Peyer's patch (tissue), 4 donors: ENCODE measurements around the gene B3GNT7. TPM values are rescaled to one million over a fixed set of nuclear protein-coding genes. Genes with fewer than 3 reads are reported as not detected.

Experiments used
- DNase-seq, 3 donors: peaks; one replicate each; pipeline ENCODE4 v3.0.0-alpha.2; 2017 to 2019
- H3K27ac ChIP-seq, 4 donors: fragments of 200-600 bp; sonication (generic); one replicate each; pipeline ENCODE4 v1.5.1; 2016 to 2019
- H3K27me3 ChIP-seq, 2 donors: fragments of 200-600 bp; sonication (generic); one replicate each; pipeline ENCODE4 v1.5.1; 2019
- H3K36me3 ChIP-seq, 3 donors: fragments of 200-600 bp; sonication (generic); one replicate each; pipeline ENCODE4 v1.5.1; 2016 to 2019
- H3K4me1 ChIP-seq, 4 donors: fragments of 200-600 bp; sonication (generic); one replicate each; pipeline ENCODE4 v1.5.1; 2016 to 2019
- H3K4me3 ChIP-seq, 4 donors: fragments of 200-600 bp; sonication (generic); 1 replicate in 3 of 4; 2 replicates in 1 of 4; pipeline ENCODE4 v1.5.1; 2016 to 2019; ENCODE audit warnings: mild to moderate bottlenecking in 1 of 4
- H3K9me3 ChIP-seq, 4 donors: fragments of 200-600 bp; sonication (generic); one replicate each; pipeline ENCODE4 v1.5.1; 2016 to 2019; ENCODE audit warnings: mild to moderate bottlenecking in 1 of 4
- POLR2A ChIP-seq, 2 donors: fragments of 450-650 bp; IDR thresholded peaks; one replicate each; pipeline ENCODE4 v1.5.1; 2017; ENCODE audit warnings: antibody characterized with exemption in 2 of 2, mild to moderate bottlenecking in 2 of 2, moderate library complexity in 2 of 2
- total RNA-seq, 4 donors: library from RNA; depleted of rRNA; stranded (reverse); fragments of >200 nt; gene quantifications; one replicate each; pipeline ENCODE4 v1.1.0, GENCODE V29; 2016
- TF ChIP-seq, protein P1 (sequence below), 6 experiments: fragments of 450-650 bp in 4 of 6; fragments of 200-600 bp in 2 of 6; sonication (generic) in 1 of 6; IDR thresholded peaks; one replicate each; pipeline ENCODE4 v1.5.1; 2017 to 2019; ENCODE audit warnings: antibody characterized with exemption in 6 of 6, mild to moderate bottlenecking in 3 of 6, moderate library complexity in 1 of 6

B3GNT7 gene
- total RNA-seq, 4 donors from 2014 or later = 9.9 to 154 (median 90.3) TPM

DNA sequence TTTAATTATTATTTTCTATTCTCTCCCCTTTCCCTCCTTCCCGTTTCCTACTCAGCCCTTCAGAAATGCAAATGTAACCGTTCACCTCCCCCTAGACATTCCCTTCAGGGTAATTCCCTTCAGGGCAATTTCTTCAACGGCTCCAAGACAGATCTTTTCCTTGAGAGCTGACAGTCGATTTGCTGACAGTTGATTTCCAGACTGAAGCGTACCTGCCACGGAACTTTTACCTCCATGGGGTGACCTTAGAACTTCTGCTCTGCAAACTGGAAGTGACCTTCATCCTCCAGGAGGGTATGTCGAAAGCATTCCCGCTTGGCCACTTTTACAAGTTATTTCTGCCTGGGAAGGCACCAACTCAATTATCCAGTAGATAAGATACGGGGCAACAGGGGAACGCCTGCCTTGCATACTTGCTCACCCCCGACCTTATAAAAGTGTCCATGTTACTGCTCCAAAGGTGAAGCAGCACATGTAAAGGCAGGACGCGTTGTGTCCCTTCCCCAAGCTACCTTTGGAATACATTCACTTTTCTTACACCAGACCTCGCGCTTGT is 18.5 kb downstream of the B3GNT7 start:
- no peaks in the 10 kb centered on the region for H3K36me3 ChIP-seq
- H3K9me3 ChIP-seq = no peaks in the 10 kb centered on the region
- TF ChIP-seq, protein P1, sequence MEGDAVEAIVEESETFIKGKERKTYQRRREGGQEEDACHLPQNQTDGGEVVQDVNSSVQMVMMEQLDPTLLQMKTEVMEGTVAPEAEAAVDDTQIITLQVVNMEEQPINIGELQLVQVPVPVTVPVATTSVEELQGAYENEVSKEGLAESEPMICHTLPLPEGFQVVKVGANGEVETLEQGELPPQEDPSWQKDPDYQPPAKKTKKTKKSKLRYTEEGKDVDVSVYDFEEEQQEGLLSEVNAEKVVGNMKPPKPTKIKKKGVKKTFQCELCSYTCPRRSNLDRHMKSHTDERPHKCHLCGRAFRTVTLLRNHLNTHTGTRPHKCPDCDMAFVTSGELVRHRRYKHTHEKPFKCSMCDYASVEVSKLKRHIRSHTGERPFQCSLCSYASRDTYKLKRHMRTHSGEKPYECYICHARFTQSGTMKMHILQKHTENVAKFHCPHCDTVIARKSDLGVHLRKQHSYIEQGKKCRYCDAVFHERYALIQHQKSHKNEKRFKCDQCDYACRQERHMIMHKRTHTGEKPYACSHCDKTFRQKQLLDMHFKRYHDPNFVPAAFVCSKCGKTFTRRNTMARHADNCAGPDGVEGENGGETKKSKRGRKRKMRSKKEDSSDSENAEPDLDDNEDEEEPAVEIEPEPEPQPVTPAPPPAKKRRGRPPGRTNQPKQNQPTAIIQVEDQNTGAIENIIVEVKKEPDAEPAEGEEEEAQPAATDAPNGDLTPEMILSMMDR (IDR thresholded peaks at IDR 0.05) = no peak
- TF ChIP-seq POLR2A (IDR thresholded peaks at IDR 0.05) = peak; percentile 65 to 72
- peak in 2 of 3 donors; percentile 74 to 83 for DNase-seq
- H3K4me3 ChIP-seq = peak overlapping the region in 2 of 4 donors; percentile 32 to 66
- no peaks in the 10 kb centered on the region for H3K27me3 ChIP-seq
- peak overlapping the region in 3 of 4 donors; percentile 84 to 91 (median 89) for H3K27ac ChIP-seq
- H3K4me1 ChIP-seq = peaks cover 0 to 13% (median 5%) of the 10 kb centered on the region in 4 donors

DNA sequence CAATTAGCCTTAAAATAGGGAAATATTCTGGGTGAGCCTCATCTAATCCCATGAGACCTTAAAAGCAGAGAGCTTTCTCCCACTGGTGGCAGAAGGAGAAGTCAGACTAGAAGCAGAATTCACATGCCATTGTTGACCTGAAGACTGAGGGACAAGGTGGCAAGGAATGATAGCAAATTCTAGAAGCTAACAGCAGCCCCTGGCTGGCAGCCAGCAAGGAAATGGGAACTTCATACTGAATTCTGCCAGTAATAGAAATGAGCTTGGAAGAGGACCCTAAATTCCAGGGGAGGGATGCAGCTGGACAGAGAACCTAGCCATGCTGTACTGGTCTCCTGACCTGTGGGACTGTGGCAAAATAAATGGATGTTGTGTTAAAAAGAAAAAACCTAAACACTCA is 19.5 kb downstream of the B3GNT7 start:
- no peaks in the 10 kb centered on the region for H3K27me3 ChIP-seq
- peak overlapping the region in 1 of 4 donors; percentile 18 for H3K4me3 ChIP-seq
- TF ChIP-seq, protein P1 (IDR thresholded peaks at IDR 0.05) = no peak
- no peak for TF ChIP-seq POLR2A (IDR thresholded peaks at IDR 0.05)
- peak overlapping the region in 3 of 4 donors; percentile 30 to 91 (median 66) for H3K27ac ChIP-seq
- H3K9me3 ChIP-seq = no peaks in the 10 kb centered on the region
- peaks cover 0 to 9% (median 5%) of the 10 kb centered on the region in 4 donors for H3K4me1 ChIP-seq
- DNase-seq = no peak
- H3K36me3 ChIP-seq = no peaks in the 10 kb centered on the region

DNA sequence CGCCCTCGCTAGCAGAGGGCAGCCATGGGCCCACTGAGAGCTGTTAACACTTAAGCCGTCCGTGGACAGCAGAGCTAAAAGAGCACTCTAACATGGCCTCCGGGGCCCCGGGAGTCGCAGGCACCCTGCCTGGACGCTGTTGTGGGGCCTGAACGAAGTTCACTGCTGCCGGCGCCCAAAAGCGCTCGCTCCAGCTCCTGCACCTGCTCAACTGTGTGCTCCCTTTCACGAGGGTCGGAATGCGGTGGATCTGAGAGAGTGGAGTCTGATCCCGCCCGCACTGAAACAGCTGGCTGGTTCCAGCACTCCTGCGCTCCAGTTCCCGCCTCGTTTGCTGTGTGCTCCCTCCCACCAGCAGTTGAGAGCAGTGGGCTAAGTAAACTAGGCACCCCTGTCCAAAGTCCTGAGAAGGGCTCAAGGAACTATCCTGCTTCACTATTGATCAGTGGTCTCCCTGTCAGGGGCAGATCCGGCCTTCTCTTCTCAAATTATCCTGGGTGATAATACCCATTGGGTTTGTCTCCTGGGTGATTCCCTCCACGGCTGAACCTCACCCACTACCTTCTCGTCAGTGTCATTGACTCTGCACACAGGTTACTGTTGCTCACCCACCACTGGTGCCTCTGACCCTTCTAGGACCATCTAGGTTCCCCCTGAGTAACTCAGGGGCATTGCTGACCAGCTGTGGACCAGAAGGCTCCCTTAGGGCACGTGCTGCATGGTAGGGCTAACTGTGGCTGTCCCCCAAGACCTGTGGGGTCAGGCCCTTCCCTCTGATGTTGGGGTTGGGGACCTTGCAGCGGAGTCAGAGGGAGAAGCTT is 23.5 kb downstream of the B3GNT7 start:
- Histone ChIP-seq H3K4me3 (no peak overlapping the region), H3K36me3 (no peaks in the 10 kb centered on the region), H3K27ac (no peak overlapping the region), H3K9me3 (no peaks in the 10 kb centered on the region), H3K4me1 (peaks cover 0 to 5% (median 0%) of the 10 kb centered on the region in 4 donors), H3K27me3 (no peaks in the 10 kb centered on the region)
- TF ChIP-seq, protein P1 (IDR thresholded peaks at IDR 0.05) = no peak
- TF ChIP-seq POLR2A (IDR thresholded peaks at IDR 0.05) = no peak
- no peak for DNase-seq

DNA sequence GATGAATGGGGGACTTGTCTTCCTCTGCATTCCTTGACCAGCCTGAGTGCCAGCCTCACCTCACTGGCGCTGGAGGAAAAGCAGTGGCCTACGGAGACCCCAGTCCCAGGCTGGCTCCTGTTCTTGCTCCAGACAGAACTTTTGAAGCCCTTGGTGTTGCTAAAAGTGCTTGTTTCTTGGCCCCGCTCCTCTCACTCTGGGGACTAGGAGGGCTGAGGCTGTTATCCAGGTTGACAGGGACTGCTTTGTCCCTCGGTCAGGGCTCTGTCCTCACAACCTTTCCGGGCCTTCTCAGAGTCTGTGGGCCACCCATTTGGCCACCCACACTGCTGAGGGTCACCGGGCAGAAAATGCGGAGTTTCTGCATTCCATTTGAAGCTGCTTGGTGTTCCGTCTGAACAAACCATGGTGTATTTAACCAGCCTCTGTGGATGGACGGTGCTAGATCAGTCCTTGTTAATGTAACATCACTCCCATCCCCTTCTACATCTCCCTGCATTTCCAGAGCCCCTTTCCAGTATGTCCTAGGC is 25.6 kb downstream of the B3GNT7 start:
- no peak for DNase-seq

DNA sequence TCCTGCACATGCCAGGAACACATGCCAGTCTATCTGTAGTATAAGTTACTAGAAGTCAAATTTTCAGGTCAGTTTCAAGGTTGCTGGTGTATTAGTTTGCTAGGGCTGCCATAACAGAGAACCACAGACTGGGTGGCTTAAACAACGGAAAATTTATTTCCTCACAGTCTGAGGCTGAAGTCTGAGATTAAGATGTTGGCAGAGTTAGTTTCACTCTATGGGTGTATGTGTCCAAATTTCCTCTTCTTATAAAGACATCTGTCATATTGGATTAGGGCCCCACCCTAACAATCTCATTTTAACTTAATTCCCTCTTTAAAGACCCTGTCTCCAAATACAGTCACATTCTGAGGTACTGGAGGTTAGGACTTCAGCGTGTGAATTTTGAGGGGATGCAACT is 26.5 kb downstream of the B3GNT7 start:
- H3K9me3 ChIP-seq = no peaks in the 10 kb centered on the region
- no peak overlapping the region for H3K4me3 ChIP-seq
- H3K4me1 ChIP-seq = no peaks in the 10 kb centered on the region
- no peak for DNase-seq
- no peak overlapping the region for H3K27ac ChIP-seq
- H3K27me3 ChIP-seq = no peaks in the 10 kb centered on the region
- TF ChIP-seq, protein P1 (IDR thresholded peaks at IDR 0.05) = no peak
- no peak for TF ChIP-seq POLR2A (IDR thresholded peaks at IDR 0.05)
- no peaks in the 10 kb centered on the region for H3K36me3 ChIP-seq

More for the DNA sequence above, 25.6 kb downstream of the B3GNT7 start:
- no peaks in the 10 kb centered on the region for H3K9me3 ChIP-seq
- no peak overlapping the region for H3K27ac ChIP-seq
- no peaks in the 10 kb centered on the region for H3K4me1 ChIP-seq
- H3K36me3 ChIP-seq = no peaks in the 10 kb centered on the region
- no peak overlapping the region for H3K4me3 ChIP-seq
- no peak for TF ChIP-seq POLR2A (IDR thresholded peaks at IDR 0.05)
- TF ChIP-seq, protein P1 (IDR thresholded peaks at IDR 0.05) = no peak
- H3K27me3 ChIP-seq = no peaks in the 10 kb centered on the region
